Daoy (cell line): ENCODE results near the gene TRIM45. TPM values are rescaled to one million over a fixed set of nuclear protein-coding genes. Genes with fewer than 3 reads are reported as not detected.
"Not testable (repeated sequence)": the region's sequence is repeated elsewhere in the genome, so short reads cannot be mapped to it uniquely, and the experiment has no call there.

Source experiments
- DNase-seq: peaks from one replicate; pipeline ENCODE4 v3.0.0-alpha.2; 2015; ENCODE audit warnings: low read depth
- total RNA-seq: library from RNA; depleted of rRNA; stranded (reverse); fragments of >200 nt; shearing (Covaris generic); gene quantifications from 2 replicates; pipeline ENCODE4 v1.2.3, GENCODE V29; 2014

Gene TRIM45
- total RNA-seq, 1 experiment from 2014 or later = 3.4 TPM

GRCh38 chr1:117101858-117102257 lies 19.7 kb downstream of the TRIM45 start:
- not testable (repeated sequence) for DNase-seq

GRCh38 chr1:117101334-117101733 lies 20.2 kb downstream of the TRIM45 start:
- DNase-seq = no peak

DNA sequence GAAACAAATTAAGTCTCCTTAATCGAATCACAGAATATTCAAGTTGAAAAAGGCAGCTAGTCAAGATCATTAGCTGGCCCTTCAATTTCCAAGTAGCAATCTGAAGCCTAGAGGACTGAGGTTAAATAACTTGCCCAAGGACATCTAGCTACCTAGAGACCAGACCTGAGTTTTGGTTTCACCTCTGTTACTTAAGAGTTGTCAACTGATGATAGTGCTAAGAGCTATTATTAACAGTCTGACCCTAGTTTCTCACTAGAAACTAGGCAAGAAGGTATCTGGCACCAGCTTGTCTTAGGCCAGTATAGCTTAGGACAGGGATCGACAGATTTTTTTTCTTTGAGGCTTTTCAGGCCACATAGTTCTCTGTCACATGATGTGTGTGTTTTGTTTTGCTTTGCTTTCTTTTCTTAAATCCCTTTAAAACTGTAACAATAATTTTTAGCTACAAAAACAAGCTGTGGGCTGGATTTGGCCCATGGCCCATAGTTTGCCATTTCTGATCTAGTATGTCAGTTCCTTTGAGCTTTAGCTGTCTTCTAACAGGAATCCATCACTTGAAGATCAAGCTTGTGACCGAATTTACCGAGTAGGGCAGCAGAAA lies 23.2 kb downstream of the TRIM45 start:
- no peak for DNase-seq

GRCh38 chr1:117097443-117097842 lies 24.1 kb downstream of the TRIM45 start:
- peak; percentile 25 for DNase-seq

DNA sequence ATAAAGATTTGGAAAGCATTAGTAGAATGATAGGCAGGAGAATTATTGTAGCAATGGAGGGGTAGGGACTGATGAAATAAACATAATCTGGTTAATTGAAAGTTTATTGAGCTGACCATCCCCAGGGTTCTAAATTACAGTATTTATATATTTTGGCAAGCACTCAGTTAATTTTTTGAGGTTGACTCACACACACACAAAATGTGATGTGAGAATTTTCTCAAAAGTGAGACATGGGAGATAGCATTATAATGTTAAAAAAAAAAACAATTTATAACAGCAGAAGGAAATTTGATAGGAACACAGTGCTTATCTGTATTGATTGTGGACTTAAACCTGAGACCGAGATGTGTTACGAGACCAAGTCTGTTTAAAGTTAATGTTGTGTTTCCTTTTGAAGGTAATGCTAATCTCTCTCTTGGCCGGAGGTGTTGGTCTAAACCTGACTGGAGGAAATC lies 24.6 kb downstream of the TRIM45 start:
- DNase-seq = peak; percentile 44

DNA sequence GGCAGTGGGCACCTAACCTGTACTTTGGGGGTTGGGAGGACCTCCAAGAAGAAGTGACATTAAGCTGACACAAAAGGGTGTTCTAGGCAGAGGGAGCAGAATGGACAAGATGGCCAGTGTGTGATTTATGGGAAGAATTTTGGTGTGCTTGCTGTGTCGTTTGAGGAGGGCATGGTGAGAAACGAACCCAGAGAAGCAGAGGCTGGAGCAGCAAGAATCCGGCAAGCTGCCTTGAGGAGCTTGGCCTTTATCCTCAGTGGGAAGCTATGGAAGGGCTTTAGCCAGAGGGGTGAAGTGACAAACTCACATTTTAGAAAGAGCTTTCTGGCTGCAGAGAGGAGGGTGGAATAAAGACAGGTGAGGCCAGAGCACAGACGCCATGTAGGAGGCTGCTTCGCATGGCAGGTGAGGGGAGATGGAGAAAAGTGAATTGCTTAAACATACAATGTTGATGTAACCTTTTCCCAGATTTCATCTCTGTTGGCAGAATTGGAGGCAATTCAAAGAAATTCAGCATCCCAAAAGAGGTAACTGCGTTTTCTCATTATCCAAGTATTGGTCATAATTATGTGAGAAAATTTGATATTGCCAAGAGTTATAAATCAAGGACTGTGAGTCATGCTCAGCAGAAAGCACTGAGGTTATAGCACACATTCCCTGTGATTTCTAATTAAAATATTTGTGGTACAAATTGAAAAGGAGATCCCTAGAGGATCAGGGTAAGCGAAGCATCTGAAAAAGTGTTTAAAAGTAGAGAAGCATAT lies 26.5 kb downstream of the TRIM45 start:
- peak; percentile 79 for DNase-seq

DNA sequence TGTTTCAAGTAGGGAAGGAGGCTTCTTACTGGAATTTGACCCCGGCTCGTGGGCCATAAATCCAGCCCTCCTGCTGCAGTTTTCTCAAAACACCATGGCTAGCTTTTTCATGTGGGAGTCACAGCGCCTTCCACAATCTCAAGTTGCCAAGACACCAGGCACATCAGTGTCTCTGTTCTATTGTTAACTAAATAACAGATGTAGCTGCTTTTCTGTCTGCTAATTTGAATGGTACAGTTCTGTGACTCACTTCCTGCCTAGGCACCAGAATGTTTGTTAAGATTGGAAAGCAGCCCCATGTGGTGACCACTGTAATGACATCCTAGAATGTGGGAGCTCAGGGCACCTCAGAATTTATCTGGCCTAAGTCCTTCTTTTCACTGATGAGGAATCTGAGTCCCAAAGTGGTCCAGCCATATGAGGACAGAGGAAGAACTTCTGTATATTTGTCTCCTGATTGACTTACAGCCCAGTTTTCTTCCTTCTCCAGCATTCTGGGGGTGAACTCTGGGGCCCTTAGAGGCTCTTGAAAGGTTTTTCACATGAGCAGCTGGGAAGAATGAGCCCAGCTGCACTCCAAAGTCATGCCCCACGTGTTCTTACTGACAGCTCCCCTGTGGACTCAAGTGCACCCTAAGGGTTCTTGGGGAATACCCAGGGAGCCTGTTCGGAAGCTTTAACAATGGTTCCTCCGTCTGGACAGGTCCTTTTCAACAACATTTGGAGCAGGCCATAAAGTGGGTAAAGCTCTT lies 27.5 kb downstream of the TRIM45 start:
- DNase-seq = peak; percentile 94

DNA sequence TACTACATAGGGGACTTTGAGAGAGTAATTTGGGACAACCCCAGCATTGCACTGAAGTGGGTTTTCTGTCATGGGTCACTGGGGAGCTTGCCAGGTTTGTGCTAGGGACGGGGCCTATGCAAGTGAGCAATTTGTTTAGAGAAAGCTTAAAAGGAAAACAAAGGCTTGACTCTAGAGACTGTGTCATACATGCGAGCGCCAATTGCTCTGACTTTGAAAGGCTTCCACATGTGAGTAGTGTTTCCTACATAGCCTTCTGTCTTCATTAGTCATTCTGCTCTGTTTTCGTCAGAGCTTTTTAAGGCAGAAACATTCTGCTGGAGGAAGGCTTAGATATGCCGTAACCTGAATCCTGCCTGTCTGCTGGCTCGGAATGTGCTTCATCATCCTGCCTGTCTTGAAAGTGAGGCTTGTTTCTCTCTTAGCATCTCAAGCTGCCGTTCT lies 28.4 kb downstream of the TRIM45 start:
- DNase-seq = peak; percentile 97

DNA sequence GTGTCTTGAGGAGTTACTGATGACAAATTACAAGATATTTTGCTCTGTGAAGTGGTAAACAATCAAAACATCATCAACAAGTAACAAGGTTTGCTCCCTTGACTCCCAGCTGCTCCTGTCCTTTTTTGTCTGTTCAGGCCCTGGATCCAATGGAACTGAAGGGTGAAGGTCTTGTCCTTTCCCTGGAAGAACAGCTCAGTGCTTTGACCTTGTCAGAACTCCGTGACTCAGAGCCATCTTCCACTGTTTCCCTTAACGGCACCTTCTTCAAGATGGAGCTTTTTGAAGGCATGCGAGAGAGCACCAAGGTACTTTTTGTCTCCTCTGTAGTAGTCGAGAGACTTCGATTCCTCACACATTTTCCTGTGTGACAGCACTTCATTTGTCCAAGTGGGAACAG lies 29.0 kb downstream of the TRIM45 start:
- DNase-seq = peak; percentile 47

- DNase-seq = no peak
Measured at GRCh38 chr1:117089996-117090395, 31.6 kb downstream of the TRIM45 start.

DNA sequence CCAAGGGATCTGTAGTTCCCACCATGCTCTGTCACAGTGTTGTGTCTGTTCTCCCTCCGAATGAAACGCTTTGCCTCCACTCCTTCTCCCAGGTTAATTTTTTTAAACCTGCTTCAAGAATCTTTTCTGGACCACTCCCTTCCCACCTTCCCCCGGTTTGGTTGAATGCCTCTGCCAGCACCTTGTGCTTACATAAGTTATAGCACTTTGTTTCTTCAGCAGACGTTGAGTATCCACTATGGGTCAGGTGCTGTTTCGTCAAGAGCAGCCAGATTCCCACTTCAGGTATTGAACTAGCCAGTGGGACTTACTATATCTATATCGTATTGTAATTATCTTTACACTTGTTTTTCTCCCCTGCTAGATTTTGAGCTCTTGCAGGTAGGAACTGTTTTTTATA lies 33.9 kb downstream of the TRIM45 start:
- no peak for DNase-seq

DNA sequence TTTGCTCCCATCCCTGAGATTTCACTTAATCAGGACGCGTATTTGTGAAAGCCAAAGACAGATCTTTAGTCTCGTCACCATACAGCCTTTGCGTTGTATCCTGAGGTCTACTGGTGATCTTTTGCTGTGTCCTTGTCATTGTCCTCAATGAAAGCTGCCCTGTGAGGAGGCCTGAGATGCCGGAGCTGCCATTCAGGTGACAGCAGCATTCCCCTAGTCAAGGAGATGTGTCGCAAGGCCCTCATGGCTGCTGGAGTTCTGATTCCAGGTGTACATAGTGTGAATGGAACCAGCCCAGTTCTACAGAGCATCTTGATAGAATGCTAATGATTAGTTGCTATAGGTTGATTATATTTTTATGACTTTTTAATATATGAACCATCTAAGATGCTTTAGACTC lies 37.3 kb downstream of the TRIM45 start:
- no peak for DNase-seq

- DNase-seq = no peak
Measured at GRCh38 chr1:117079737-117080136, 41.8 kb downstream of the TRIM45 start.

GRCh38 chr1:117077267-117077666 lies 44.3 kb downstream of the TRIM45 start:
- peak; percentile 93 for DNase-seq

DNA sequence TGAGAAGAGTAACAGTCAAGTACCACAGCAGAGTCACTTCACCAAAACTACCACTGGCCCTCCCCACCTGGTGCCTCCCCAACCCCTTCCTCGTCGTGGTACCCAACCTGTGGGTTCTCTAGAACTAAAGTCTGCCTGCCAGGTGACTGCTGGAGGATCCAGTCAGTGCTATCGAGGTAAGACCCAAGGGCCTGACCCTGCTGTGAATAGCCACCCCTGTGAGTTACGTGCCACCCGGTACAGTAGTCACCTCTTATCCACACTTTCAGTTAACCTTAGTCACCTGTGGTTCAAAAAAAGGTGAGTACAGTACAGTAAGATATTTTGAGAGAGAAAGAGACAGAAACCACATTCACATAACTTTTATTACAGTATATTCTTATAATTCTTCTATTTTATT lies 44.9 kb downstream of the TRIM45 start:
- DNase-seq = no peak

GRCh38 chr1:117070124-117070523 lies 51.4 kb downstream of the TRIM45 start:
- DNase-seq = peak; percentile 31

DNA sequence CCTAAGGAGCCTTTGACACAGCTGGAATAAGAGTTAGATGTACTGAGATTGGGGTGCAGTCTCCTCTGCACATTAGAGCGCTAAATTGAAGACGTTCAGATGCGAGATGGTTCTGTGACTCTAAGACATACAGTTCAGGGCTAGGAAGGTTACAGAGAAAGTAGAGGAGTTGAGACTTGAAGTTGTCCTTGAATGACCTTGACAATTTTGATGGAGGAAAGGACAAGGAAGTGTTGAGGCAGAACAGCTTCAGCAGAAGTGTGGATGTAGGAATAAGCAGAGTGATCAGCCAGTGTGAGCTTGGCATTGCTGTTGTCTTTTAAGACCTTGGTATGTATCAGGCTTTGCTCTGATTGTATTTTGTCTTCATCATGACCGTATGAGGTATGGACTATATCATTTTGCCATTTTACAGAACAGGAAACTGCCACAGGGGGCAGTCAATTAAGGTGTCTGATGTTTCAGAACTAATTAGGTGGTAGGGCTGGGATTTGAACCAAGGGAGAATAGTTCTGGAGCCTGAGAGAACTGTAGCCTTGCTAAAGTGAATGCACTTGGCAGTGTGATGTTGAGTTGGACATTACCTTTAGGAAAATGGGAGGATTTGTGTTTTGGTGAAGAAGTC lies 52.2 kb downstream of the TRIM45 start:
- DNase-seq = no peak

- no peak for DNase-seq
Measured at GRCh38 chr1:117068580-117068979, 53.0 kb downstream of the TRIM45 start.

GRCh38 chr1:117067533-117068370 lies 53.8 kb downstream of the TRIM45 start:
- peak; percentile 73 for DNase-seq

DNA sequence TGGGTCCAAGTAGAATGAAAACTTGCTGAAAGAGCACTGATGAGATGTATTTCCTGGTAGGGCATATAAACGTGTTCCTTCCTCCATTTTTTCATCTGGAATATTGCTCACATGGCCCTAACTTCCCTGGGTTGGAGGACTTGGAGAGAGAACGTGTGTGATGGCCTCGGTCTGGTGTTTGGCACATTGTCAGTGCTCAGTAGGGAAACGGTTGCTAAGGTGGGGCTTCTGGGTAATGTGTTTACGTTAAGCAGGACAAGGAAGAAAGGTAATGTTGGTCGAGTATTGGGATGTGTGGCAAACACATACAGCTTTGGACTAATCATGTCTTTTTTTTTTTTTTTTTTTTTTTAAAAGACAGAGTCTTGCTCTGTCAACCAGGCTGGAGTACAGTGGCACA lies 55.2 kb downstream of the TRIM45 start:
- no peak for DNase-seq

- peak; percentile 89 for DNase-seq
Measured at GRCh38 chr1:117061986-117062415, 59.5 kb downstream of the TRIM45 start.
